HG03520 (cell line): Measurements from ENCODE around the gene LGI4.
"Not testable (repeated sequence)": the region's sequence is repeated elsewhere in the genome, so short reads cannot be mapped to it uniquely, and the experiment has no call there.

Experiments used
- ATAC-seq: cut with Tn5 transposase; IDR thresholded peaks from one replicate; pipeline ENCODE4 v1.9.1; 2021; ENCODE audit warnings: mild to moderate bottlenecking, moderate library complexity; ENCODE audit not compliant: unreplicated experiment

LGI4 gene

DNA sequence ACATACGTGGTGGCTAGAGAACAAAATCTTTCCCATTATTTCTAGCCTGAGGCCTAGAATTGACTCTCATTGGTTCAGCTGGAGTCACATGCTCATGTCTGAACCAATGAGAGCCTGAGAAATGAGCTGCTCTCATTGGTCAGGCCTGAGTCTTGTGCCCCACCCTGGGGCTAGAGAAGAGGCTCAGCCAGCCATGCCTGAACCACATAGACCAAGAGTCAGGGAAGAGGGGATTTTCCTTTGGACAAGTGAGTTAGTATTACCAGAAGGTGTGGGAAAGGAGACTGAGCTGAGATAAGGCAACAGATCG, 26.5 kb upstream of the LGI4 start:
- ATAC-seq: no peak

DNA sequence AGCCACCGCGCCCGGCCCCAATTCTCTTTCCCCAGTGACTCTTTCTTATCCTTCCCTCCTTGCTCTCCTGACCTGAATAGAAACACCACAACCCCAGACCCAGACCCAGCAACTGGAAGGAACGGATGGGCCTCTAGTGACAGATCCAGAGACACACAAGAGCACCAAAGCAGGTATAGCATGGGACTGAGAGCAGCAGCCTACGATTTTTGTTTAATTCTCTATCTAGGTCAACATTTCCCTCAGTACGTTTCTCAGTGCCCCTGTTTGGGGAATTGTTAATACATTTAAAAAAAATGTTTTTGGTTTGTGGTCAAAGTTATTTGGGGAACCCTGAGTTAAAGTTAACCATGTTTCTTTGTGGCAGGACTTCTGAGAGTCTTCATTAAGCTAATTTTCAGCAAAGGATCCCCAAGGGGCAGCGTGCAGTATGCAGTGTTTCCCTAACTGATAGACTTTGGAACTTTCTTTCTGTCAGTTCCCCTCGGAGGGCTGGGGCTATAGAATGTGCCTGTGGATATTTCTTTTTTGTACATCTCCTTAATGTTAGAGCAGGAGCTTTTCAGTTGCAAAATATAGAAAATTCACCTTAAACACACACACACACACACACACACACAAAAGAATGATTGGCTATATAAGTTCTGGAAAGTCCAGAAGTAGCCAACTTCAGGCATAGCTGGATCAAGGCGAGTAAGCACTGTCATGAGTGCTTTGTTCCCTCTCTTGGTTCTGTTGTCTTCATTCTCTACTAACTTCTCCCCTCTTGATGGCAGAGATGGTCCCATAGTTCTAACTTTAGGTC, 26.0 kb upstream of the LGI4 start:
- no peak for ATAC-seq

DNA sequence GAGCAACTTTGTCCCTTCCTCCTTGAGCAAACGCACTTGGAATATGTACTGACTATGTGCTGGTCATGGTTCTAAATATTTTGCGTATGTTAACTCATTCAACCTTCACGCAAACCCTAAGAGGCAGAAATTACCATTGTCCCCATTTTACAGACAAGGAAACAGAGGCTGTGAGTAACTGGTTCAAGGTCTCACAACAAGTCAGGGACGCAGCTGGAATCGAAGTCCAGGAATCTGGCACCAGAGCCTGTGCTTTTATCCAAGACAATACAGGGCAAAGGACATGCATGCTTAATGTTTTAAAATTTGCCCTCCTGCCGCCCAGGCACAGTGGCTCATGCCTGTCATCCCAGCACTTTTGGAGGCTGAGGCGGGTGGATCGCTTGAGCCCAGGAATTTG, 24.7 kb upstream of the LGI4 start:
- ATAC-seq: no peak

DNA sequence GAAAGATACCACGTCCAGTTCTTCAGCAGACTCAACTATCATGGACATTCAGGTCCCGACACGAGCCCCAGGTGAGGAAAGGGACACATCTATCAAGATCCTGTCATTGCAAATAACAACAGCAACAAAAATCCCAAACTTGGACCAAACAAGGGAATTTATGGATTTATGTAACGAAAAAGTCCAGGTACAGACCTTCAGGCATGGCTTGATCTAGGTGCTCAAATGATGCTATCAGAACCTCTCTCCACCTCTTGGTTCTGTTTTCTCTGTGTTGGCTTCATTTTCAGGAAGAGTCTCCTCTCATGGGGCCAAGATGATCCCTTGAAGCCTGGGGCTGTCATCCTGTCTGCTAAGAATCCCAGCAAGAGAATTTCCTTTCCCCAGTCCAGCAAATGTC, 22.6 kb upstream of the LGI4 start:
- no peak for ATAC-seq

DNA sequence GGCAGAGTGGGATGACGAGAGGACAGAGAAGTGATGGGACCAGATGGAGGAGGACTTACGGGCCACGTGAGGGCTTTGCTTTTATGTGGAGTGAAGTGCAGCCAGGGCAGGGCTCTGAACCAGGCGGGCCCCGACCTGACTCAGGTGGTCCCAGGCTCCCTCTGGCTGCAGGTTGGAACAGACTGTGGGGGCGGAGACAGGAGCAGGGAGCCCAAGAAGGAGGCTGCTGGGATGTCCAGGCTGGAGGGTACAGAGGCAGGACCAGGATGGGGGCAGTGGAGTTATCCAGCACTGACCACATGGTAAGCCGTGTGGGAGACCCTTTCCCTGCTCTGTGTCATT, 21.8 kb upstream of the LGI4 start:
- no peak for ATAC-seq

DNA sequence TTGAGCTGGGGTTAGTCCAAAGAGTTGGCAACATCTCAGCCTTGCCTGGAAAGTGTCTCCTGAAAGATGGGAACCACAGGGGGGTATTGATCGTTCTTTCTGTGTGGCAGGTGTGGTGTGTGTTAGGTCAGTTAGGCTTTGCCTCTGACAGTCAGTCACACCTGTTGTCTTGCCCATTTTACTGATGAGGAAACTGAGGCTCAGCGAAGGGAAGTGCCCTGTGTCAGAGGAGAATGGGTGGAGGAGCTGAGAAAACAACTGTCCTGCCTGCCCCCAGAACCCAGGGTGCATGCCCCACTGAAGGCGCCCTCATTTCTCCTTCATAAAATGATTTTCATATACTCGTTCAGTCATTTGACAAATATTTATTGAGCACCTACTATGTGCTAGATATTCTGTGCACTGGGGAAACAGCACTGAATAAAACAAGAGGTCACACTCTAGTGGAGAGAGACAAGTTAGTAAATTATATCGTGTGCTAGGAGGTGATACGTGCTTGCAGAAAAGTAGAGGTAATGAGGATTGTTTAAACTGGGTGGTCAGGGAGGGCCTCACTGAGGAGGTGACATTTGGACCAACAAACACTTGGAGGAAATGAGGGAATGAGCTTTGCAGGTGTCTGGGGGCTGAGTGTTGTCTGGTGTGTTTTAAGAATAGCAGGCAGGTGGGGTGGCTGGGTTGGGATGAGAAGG, 21.3 kb upstream of the LGI4 start:
- ATAC-seq: no peak

DNA sequence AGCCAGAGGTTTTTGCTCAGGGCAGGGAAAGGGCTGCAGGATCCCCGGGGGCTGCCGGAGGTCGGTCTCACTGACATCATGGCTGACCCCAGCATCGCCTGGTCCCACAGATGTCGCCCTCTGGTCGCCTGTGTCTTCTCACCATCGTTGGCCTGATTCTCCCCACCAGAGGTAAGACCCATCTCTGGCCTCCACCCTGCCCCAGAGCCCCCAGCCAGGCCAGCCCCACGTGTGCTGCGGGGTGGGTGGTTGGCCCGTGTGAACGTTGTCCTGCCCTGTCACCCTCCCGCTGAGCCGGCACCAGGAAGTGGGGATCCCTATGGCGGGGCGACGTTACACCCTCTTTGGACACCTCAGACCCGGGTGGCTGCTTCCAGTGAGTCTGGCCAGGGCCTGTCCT, 20.6 kb upstream of the LGI4 start:
- no peak for ATAC-seq

DNA sequence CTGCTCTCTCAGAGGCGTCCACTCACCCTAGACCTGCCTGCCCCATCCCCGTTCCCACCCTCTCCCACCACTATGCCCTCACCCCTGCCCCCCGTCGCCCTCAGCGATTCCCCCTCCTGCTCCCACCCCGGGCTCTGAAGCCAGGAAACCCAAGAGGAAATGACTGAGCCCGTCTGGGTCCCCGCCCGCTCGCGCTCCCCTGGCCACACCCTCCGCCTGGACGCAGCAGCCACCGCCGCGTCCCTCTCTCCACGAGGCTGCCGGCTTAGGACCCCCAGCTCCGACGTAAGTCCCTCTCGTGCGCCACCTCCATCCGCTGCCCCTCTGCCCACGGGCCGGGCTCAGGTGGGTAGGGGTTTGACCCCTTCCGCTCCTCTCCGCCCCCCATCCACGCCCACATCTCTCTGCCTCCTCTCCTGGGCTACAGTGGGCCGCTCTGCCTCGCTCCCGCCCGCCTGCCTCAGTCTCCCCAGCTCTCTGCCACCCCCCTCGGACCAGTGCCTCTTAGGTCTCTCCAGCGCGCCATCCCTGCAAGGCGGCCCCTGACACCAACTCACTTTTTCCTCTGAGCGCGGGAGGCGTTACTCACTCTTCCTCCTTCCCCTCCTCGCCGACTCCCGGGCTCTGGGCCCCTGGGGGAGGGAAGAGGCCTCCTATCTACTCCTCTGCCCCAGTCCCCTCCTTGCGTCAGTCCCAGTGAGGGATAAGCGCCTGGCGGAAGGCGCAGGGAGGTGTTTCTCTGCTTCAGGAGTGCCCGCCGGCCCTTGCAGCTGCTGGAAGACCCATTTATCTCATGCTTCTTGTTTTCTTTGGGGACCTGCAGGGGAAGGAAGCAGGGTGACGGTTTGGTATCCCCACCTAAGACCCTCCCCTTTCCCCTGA, 19.9 kb upstream of the LGI4 start, which contains the start of gene FXYD5:
Gene FXYD5 (plus strand): TSS at position 211 of the 882 bp plus-strand sequence. CDS start 816 bp downstream, outside the sequence.
- no peak for ATAC-seq

DNA sequence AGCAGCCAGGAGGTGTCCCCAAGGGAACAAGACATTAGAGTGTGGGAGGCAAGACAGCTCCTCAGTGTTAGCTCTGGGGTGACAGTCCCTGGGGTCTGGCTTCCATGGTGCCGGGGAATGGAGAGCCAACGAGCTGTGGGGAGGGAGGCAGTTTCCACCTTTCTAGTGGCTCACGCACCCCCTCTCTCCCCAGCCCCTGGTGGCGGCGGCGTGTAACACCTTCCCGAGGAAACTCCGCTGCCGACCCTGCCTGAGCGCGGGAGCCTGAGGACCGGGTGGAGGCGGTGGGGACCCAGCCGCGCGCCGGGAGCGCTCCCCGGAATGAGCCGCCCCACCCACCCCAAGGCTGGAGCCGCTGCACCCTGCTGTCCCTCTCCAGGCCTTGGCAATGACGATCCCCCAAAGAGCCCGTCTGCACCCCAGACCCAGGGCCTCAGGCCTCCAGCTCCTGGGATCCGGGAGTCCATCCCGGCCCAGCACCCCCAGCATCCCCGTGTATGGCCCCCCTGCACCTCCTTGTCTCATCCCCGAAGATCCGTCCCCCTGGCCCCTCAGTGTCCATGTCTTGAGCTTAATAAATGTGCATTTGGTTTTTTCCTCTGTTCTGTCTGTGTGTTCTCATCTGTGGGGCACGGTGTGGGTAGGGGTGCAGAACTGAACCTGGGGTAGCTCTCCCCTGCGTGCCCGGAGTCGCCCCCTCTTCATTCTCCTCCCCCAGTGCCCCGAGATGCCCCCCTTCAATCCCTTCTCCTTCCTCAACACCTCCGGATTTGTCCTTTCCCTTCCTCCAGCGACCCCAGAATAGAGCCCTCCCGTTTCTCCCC, 19.1 kb upstream of the LGI4 start:
- no peak for ATAC-seq

DNA sequence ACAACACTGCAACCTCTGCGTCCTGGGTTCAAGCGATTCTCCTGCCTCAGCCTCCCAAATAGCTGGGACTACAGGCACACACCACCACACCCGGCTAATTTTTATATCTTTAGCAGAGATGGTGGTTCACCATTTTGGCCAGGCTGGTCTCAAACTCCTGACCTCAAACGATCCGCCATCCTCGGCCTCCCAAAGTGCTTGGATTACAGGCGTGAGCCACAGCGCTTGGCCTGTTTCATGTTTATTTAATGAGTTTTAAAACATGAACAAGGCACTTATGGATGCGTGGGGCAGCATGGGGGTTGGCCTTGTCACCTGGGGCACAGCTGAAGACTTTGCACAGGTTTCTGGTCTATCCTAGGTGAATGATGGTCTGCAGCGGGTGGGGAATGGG, 18.3 kb upstream of the LGI4 start:
- ATAC-seq: not testable (repeated sequence)

DNA sequence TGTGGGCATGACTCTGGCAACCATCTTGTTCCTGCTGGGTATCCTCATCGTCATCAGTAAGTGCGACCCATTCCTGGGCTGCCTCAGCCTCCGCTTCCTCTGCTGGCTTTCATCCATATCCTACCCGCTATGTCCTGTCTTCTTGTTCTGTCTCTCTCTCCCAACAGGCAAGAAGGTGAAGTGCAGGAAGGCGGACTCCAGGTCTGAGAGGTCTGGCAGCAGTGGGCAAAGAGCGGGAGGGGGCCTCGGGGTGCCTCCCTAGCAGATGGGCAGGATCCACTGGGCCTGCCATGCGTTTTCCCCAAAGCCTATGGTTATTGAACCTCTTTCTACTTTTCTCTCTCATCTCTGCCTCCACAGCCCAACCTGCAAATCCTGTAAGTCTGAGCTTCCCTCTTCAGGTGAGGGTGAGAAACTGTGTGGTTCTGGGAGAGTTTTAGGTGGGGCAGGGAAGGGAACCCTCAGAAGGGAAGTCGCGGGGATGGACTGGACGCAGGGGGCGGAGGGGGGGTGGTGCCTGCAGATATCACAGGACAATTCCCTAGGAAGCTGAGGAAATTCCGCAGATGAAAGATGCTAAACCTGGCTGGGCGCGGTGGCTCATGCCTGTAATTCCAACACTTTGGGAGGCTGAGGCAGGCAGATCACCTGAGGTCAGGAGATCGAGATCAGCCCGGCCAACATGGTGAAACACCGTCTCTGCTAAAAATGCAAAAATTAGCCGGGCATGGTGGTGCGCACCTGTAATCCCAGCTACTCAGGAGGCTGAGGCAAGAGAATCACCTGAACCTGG, 16.6 kb upstream of the LGI4 start:
- ATAC-seq: no peak

DNA sequence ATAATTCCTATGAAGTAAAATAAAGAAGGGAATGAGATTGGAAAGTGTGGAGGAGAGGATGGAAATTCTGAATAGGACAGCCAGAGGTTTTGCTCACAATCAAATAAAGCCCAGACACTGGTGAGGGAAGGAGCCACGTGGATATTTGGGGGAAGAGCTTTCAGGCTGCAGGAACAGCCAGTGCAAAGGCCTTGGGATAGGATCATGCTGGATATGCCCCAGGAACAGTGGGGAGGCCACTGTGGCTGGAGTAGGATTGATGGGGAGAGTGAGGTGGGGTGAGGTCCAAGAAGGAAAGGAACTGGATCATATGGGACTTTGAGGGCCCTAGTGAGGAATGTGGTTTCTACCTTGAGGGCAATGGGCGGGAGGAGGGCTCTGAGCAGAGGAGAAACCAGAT, 15.6 kb upstream of the LGI4 start:
- ATAC-seq: no peak

DNA sequence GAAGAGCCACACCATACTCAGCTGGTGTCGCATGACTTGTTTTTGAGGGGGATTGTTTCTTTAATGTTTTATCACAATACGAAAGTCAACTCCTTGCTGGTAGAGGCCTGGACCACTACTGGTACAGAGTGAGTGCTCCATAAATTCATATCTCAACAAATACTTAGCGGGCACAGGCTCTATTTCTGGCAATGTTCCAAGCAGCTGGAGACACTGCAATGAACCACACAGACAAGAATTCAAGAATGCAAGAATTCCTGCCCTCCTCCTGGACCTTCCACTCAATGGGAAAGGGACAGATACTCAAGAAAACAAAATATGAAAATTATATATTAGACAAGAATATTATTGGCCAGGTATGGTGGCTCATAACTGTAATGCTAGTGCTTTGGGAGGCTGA, 14.6 kb upstream of the LGI4 start:
- ATAC-seq: no peak

DNA sequence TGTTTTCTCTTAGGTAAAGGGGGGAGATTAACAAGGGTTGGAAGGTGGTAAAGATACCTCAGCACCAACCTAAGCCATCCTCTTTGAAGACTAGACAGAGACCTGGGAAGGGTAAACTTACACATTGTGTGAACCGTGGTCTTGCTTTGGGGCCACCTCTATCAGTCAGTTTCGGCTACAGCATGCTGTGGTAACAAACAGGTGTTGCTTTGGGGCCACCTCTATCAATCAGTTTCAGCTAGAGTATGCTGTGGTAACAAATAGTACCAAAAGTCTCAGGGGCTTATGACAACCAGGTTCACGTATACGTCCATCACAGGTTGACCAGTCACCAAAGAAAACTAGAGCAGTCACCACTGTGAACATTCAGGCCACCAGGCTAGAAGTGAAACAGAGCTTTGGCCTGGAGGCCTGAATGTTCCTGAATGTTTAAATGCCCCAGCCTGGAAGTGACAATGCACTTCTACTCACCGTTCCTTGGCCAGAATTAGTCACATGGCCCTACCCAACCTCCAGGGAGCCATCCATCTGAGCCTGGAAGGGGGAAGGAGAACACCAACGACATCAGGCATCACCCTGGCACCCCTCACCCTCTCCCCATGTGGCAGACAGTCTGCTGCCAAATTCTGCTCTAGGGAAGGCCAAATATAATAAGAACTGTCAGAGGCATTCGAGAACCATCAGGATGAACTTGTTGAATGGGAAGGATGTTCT, 12.0 kb upstream of the LGI4 start:
- no peak for ATAC-seq

DNA sequence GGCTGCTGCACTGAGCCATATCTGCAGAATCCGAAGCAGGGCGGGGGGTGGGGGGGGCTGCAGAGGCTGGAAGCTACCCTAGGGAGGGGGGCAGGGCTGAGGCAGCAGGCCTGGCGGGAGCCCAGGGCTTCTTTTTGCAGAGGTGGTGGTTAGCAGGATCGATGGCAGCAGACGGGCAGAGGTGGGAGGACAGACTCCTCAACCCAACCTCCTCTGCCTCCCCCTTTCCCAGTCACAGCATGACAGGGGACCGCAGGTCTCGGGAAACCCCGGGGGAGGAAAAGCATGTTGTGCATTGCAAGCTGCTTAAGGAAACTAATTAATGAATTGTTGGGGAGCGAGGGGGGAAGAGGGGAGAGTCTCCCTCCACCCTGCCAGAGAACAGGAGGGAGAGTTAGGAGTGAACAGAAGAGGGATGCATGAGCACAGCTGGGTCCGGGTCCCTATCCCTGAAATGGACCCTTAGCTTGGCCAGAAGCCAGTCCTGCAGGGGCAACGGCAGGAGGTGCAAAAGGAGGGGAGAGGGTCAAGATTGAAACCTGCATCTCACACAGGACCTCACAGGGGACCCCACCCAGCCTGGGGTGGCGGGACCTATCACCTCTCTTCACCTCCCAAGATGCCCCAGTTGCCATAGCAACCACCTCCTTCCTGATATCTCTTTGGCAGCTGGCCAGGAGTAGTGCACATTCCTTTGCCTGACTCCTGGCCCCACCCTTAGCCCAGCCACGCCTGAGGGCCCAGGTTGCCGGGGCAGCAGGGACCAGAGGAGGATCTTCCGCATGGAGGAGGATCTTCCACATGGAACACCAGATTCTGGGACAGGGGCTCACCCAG, 10.0 kb upstream of the LGI4 start:
- ATAC-seq: no peak

DNA sequence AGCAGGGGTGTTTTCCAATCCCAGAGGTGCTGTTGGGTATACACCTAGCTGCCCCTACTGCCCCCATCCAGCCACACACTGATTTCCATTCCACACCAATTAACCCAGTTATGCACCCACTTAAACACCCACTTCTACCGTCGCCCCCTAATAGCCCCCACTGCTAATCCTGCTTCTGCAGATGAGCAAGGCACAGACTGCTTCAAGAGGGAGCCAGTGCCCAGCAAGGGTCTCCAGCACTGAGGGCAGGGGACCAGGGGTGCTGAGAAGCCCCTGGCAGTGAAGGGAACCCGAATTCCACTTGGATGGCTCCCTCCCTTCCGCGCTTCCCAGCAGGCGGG, 9.4 kb upstream of the LGI4 start:
- ATAC-seq: no peak

DNA sequence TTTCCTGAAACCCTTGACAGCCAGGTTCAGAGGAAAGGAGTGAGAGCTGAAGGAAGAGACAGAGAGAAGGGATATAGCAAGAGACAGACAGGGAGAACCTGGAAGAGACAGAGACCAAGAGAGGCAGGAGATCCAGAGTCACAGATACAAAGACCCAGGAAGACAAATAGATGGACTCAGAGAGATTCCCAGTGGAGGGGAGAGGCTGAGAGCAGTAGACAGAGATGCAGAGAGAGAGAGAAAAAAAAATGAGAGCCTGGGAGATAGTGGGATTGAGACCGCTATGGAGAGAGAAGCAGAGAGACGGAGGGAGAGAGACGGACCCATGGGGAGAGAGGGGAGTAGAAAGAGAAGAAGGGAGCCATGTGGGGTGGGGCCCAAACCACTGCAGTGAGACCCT, 9.0 kb upstream of the LGI4 start:
- ATAC-seq: no peak

DNA sequence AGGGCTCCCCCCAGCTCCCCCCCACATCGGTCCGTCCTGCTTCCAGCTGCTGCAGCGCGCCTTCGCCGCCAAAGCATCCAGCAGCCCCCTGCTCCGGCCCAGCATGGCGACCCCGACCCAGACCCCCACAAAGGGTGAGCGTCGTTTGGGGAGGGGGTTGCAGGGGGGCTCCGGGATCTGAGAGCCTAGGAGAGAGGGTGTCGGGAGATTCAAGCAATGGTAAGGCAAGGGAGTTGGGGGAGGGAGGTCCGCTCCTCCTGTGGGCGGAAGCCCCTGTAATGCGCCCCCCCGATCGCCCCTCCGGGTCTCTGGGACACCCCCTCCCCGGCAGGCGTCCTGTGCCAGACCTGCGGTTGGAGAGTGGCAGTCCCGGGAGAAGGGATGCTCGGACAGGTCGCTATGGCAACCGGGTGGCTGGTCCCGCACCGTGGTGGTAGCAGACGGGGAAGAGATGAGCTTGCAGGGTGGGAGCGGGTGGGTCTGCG, 8.4 kb upstream of the LGI4 start, which contains the start of gene FXYD7:
Gene FXYD7 (plus strand): TSS at position 25 of the 485 bp plus-strand sequence. CDS start 79 bp downstream, at position 104.
- ATAC-seq: no peak
